Endothelial cell of umbilical vein (primary cell): ENCODE data around the gene TPRA1. TPM values are rescaled to one million over a fixed set of nuclear protein-coding genes. Genes with fewer than 3 reads are reported as not detected.

Experiments used
- BruUV-seq: library from RNA; stranded (reverse); fragments of 400-500 nt; replicated peaks from 2 replicates; lab custom pipeline; 2021; lab: Mats Ljungman, UMichigan
- CTCF ChIA-PET: fragments of 300-600, 350-600 bp; sonication (Branson Sonifier 250); formaldehyde crosslinking; loops from one replicate; lab custom pipeline; 2021; ENCODE audit warnings: antibody characterized with exemption, inconsistent platforms; lab: Charles Lee
- POLR2A ChIA-PET: fragments of 300-600, 350-600 bp; sonication (Branson Sonifier 250); formaldehyde crosslinking; loops from one replicate; lab custom pipeline; 2021; ENCODE audit warnings: antibody characterized with exemption, inconsistent platforms; lab: Charles Lee
- DNase-seq: peaks from one replicate; pipeline ENCODE4 v3.0.0-alpha.2; 2011; ENCODE audit warnings: low read depth, low spot score
- FAIRE-seq: peaks from 2 replicates; lab custom pipeline; 2011; peaks lifted over from hg19 to GRCh38; lab: Jason Lieb, UNC
- H2AFZ ChIP-seq: 2 replicates; pipeline ENCODE4 v1.6.0; 2012; ENCODE audit warnings: low read depth, low read length, control low read depth, inconsistent platforms
- H3K27ac ChIP-seq: 2 replicates; pipeline ENCODE4 v1.5.1; 2011; ENCODE audit warnings: low read depth, mild to moderate bottlenecking, control low read depth, low read length, moderate library complexity; ENCODE audit not compliant: insufficient read depth
- H3K27me3 ChIP-seq, 2 experiments: 2 replicates each; pipeline versions ENCODE4 v1.6.0 to v1.6.1; 2011; ENCODE audit warnings: low read length in 2 of 2, mixed read lengths in 1 of 2; ENCODE audit not compliant: control insufficient read depth in 2 of 2, insufficient read depth in 2 of 2
- H3K36me3 ChIP-seq, 2 experiments: 2 replicates in 1 of 2; 3 replicates in 1 of 2; pipeline ENCODE4 v1.5.1; 2011; ENCODE audit warnings: low read length in 2 of 2, mild to moderate bottlenecking in 1 of 2, moderate library complexity in 1 of 2; ENCODE audit not compliant: control insufficient read depth in 2 of 2, insufficient read depth in 2 of 2; ENCODE audit errors: extremely low read depth in 1 of 2
- H3K4me1 ChIP-seq: 3 replicates; pipeline ENCODE4 v1.5.1; 2011; ENCODE audit warnings: mild to moderate bottlenecking, low read length; ENCODE audit not compliant: control insufficient read depth, insufficient read depth; ENCODE audit errors: extremely low read depth
- H3K4me2 ChIP-seq: 2 replicates; pipeline ENCODE4 v1.6.1; 2011; ENCODE audit warnings: low read length, control low read depth, mixed read lengths; ENCODE audit not compliant: insufficient read depth
- H3K4me3 ChIP-seq, 3 experiments: fragments of 200-600 bp in 1 of 3; sonication (generic), shearing (Covaris generic) in 1 of 3; replicated peaks in 1 of 3; 2 replicates each; pipeline ENCODE4 v1.5.1; 2011 to 2016; ENCODE audit warnings: control low read depth in 3 of 3, low read length in 3 of 3, mild to moderate bottlenecking in 2 of 3, inconsistent platforms in 1 of 3, low read depth in 1 of 3, moderate library complexity in 1 of 3; ENCODE audit not compliant: insufficient read depth in 1 of 3
- H3K79me2 ChIP-seq: 2 replicates; pipeline ENCODE4 v1.6.0; 2012; ENCODE audit warnings: low read length, inconsistent platforms; ENCODE audit not compliant: control insufficient read depth, insufficient read depth
- H3K9ac ChIP-seq: replicated peaks from 2 replicates; pipeline ENCODE3; 2011; ENCODE audit warnings: low read length, control low read depth; ENCODE audit not compliant: insufficient read depth; ENCODE audit errors: extremely low read depth
- H3K9me1 ChIP-seq: replicated peaks from 3 replicates; pipeline ENCODE4 v1.6.0; 2011; ENCODE audit warnings: mild to moderate bottlenecking, low read length; ENCODE audit not compliant: control insufficient read depth, insufficient read depth; ENCODE audit errors: extremely low read depth
- H3K9me3 ChIP-seq: replicated peaks from 2 replicates; pipeline ENCODE4 v1.5.1; 2012; ENCODE audit warnings: low read length, inconsistent platforms; ENCODE audit not compliant: control insufficient read depth, insufficient read depth
- H4K20me1 ChIP-seq: replicated peaks from 2 replicates; pipeline ENCODE3; 2011; ENCODE audit warnings: mild to moderate bottlenecking, low read length; ENCODE audit not compliant: control insufficient read depth, insufficient read depth; ENCODE audit errors: extremely low read depth
- EZH2 ChIP-seq: IDR thresholded peaks from 2 replicates; pipeline ENCODE4 v1.6.1; 2012; ENCODE audit warnings: borderline replicate concordance, low read depth, mild to moderate bottlenecking, moderate library complexity, low read length, inconsistent platforms; ENCODE audit not compliant: severe bottlenecking
- FOS ChIP-seq: IDR thresholded peaks from 2 replicates; pipeline ENCODE4 v1.6.1; 2011; ENCODE audit warnings: mild to moderate bottlenecking, low read length, moderate library complexity, borderline replicate concordance; ENCODE audit not compliant: insufficient read depth
- GATA2 ChIP-seq: IDR thresholded peaks from 2 replicates; pipeline ENCODE4 v1.7.0; 2011; ENCODE audit warnings: low read depth, mild to moderate bottlenecking, moderate library complexity, mixed read lengths, low read length; ENCODE audit not compliant: insufficient read length, insufficient read depth
- JUN ChIP-seq: IDR thresholded peaks from 2 replicates; pipeline ENCODE4 v1.6.1; 2011; ENCODE audit warnings: borderline replicate concordance, low read depth; ENCODE audit not compliant: insufficient read length, insufficient read depth
- MYC ChIP-seq: IDR thresholded peaks from one replicate; pipeline ENCODE4 v1.6.1; 2011; ENCODE audit warnings: mild to moderate bottlenecking, low read depth, low read length
- POLR2A ChIP-seq: IDR thresholded peaks from 2 replicates; pipeline ENCODE4 v1.6.1; 2012; ENCODE audit warnings: low read depth, mild to moderate bottlenecking, control low read depth, low read length
- POLR2AphosphoS5 ChIP-seq: IDR thresholded peaks from 2 replicates; pipeline ENCODE4 v1.6.1; 2012; ENCODE audit warnings: low read depth, mild to moderate bottlenecking, control low read depth, low read length, moderate library complexity; ENCODE audit not compliant: insufficient read depth
- dilution Hi-C: fragments of 300-500 bp; cut with MboI; formaldehyde crosslinking; loops from one replicate; pipeline ENCODE4 v1.15.0; 2019; ENCODE audit warnings: low sequenced_read_pairs; ENCODE audit not compliant: extremely low pct_ligation_motif_present
- intact Hi-C: fragments of 100-400 bp; cut with micrococcal nuclease; formaldehyde crosslinking; loops from one replicate; pipeline ENCODE4 v1.10.0; 2022
- polyA plus RNA-seq, 4 experiments: library from polyadenylated mRNA; depleted of rRNA in 3 of 4; stranded (reverse) in 3 of 4; unstranded in 1 of 4; fragments of >200 nt; gene quantifications; 2 replicates each; pipeline versions ENCODE4 v1.2.1 to v1.2.3, GENCODE V29; 2011 to 2012; ENCODE audit warnings: missing spikeins in 1 of 4
- total RNA-seq: library from RNA; stranded (reverse); gene quantifications from 2 replicates; pipeline ENCODE4 v1.2.3, GENCODE V29; 2021
- TF ChIP-seq, protein P1 (sequence below), 2 donors: IDR thresholded peaks; 1 replicate in 1 of 2; 2 replicates in 1 of 2; pipeline ENCODE4 v1.5.1; 2011; ENCODE audit warnings: low read length in 2 of 2, mild to moderate bottlenecking in 2 of 2, moderate library complexity in 2 of 2, control low read depth in 1 of 2, inconsistent platforms in 1 of 2, low read depth in 1 of 2; ENCODE audit not compliant: insufficient read depth in 1 of 2; ENCODE audit errors: extremely low read depth in 1 of 2
- TF ChIP-seq, protein P2 (sequence below): IDR thresholded peaks from 2 replicates; pipeline ENCODE4 v1.6.1; 2011; ENCODE audit not compliant: insufficient read depth, insufficient read length

Gene TPRA1
- total and polyA plus RNA-seq, 2 donors (not counting 3 experiments of a cell fraction or from before 2014, with no cell fraction given), result 34.3 to 58.0 TPM

DNA sequence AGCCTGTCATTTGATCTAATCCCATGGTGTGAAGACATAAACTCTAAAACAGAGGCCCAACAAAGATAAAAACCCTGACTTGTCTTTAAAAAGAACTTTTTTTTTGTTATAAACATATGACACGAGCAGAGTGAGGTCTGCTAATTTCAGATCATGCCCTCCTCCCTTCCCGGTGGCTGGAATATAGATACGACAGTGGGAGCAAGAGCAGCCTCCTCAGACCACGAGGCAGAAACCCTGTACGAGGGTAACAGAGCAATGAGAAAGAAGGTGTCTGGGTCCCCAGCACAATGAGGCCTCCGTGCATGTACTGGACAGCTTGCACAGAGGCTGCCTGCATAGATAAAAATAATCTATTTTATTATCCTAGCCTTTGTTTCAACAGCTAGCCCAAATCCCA is 5.8 kb downstream of the TPRA1 start:
- Histone ChIP-seq H2AFZ (no peak overlapping the region), H3K27me3 (no peaks in the 10 kb centered on the region), H4K20me1 (no peaks in the 10 kb centered on the region), H3K9ac (no peak overlapping the region), H3K4me2 (no peak overlapping the region), H3K79me2 (peaks cover 50% of the 10 kb centered on the region), H3K27ac (no peak overlapping the region), H3K4me1 (peaks cover 8% of the 10 kb centered on the region), H3K36me3 (peaks cover 0 to 4% of the 10 kb centered on the region in 2 experiments), H3K4me3 (no peak overlapping the region), H3K9me3 (no peaks in the 10 kb centered on the region), H3K9me1 (no peaks in the 10 kb centered on the region)
- FAIRE-seq (no peak), DNase-seq (no peak)
- ChIA-PET POLR2A (no interaction called here), CTCF (interaction anchor here (9.2 kb wide), 1 partner anchor 9 kb away, joined by 108 read pairs; no protein-coding TSS in a partner anchor)
- dilution Hi-C loops, result no loop called here
- intact Hi-C loops, result no loop called here
- no TSS peak for BruUV-seq
- no peak for TF ChIP-seq POLR2AphosphoS5
- TF ChIP-seq, protein P1, sequence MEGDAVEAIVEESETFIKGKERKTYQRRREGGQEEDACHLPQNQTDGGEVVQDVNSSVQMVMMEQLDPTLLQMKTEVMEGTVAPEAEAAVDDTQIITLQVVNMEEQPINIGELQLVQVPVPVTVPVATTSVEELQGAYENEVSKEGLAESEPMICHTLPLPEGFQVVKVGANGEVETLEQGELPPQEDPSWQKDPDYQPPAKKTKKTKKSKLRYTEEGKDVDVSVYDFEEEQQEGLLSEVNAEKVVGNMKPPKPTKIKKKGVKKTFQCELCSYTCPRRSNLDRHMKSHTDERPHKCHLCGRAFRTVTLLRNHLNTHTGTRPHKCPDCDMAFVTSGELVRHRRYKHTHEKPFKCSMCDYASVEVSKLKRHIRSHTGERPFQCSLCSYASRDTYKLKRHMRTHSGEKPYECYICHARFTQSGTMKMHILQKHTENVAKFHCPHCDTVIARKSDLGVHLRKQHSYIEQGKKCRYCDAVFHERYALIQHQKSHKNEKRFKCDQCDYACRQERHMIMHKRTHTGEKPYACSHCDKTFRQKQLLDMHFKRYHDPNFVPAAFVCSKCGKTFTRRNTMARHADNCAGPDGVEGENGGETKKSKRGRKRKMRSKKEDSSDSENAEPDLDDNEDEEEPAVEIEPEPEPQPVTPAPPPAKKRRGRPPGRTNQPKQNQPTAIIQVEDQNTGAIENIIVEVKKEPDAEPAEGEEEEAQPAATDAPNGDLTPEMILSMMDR (IDR thresholded peaks at IDR 0.05; ENCODE audit: extremely low read depth in 1 of 2, insufficient read depth in 1 of 2, low read depth in 1 of 2, low read length in 2 of 2), result no peak
- TF ChIP-seq, protein P2, sequence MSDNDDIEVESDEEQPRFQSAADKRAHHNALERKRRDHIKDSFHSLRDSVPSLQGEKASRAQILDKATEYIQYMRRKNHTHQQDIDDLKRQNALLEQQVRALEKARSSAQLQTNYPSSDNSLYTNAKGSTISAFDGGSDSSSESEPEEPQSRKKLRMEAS, result no peak
- TF ChIP-seq EZH2, result no peak
- TF ChIP-seq MYC, result no peak
- no peak for TF ChIP-seq JUN
- TF ChIP-seq POLR2A, result no peak
- TF ChIP-seq FOS, result no peak
- TF ChIP-seq GATA2, result no peak
